NCI-H510A treated with DMSO at 0.1 percent for 48 hours (cell line): Measurements from ENCODE around the gene TPO.

ENCODE experiments used
- DNase-seq: peaks from one replicate; lab custom pipeline; 2025; lab: John Stamatoyannopoulos, UW

Gene TPO

GRCh38 chr2:1450915-1451314, 37.7 kb downstream of the TPO start:
- DNase-seq = no peak

GRCh38 chr2:1451422-1451821, 38.2 kb downstream of the TPO start:
- no peak for DNase-seq

GRCh38 chr2:1453561-1453960, 40.3 kb downstream of the TPO start:
- DNase-seq = no peak

GRCh38 chr2:1454346-1454745, 41.1 kb downstream of the TPO start:
- no peak for DNase-seq

DNA sequence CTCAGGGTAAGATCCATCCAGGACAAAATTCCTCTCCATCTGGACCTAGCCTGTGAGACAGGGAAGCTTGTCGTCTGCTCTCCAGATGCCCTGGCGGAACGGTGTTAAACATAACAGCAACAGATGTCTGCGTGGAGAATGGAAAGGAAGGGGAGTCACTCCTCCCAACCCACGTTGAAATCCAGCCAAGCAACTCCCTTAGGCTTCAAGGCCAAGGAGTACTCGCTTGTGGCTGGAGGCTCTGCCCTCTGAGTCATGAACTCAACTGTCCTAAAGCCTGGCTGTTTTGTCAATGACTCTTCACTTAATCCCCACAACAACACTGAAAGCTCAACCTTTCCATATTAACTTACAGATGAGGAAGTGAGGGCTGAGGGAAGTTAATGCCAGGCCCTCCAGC, 42.2 kb downstream of the TPO start:
- no peak for DNase-seq

DNA sequence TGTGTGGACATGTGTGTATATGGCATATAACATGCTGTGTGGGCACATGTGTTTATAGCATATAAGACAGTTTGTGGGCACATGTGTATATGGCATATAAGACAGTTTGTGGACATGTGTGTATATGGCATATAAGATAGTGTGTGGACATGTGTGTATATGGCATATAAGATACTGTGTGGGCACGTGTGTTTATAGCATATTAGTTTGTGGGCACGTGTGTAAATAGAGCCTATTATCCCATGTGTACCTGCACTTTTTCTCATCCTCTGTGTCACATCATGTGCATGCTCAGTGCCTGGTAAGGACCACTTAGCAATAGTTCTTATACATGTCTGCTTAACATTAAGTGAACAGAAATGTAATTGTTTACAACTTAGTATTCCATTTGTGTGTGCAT, 45.2 kb downstream of the TPO start:
- DNase-seq = no peak

DNA sequence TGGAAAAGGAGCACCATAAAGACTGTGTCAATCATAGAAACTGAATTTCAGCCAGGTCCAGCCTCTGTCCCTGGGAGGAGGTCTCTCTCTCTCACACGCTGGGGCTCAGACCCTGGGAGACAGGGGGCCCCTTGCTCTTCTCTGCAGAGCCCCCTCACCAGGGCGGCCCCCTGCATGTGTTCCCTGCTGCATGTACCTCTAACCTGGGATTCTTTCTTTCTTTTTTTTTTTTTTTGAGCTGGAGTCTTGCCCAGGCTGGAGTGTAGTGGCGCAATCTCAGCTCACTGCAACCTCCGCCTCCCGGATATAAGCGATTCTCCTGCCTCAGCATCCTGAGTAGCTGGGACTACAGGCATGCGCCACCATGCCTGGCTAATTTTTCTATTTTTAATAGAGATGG, 46.5 kb downstream of the TPO start:
- DNase-seq = no peak

- DNase-seq = no peak
Measured at GRCh38 chr2:1460851-1461418, 47.7 kb downstream of the TPO start.

DNA sequence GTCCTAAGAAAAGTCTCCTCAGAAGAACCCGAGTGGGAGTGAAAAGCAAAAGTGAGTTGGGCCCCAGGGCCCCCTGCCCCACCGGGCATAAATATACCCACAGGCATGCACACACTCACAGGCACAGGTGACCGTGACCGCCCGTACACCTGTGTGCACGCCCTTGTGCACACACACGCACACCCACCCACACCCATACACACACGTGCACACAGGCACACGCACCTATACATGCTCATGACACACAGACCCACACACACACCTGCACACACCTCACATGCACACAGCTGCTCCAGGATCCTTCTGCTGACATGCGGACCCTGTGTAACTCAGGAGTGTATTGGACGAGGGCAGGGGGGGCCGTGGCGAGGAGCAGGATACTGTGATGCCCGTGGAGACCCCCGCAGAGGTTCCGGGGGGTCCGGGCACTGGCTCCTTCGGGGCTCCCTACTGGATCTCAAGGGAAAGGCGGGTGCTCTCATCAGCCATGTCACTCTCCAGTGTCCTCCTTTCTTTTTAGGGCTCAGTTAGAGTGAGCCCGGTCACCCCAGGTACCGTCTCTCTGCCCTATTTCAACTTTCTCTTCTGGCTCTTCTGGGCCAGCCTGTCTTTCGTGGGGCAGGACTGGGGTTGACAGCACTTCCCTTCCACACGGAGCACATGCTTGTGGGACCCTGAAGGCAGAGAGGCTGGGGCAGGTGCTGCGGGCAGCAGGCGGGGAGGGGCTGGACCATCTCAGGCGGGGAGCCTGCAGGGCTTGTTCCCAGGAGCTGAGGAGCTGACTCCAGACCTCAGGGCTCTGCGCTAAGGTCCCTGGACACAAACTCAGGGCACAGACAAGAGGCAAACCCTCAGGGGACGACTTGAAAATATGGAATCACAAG, 48.5 kb downstream of the TPO start:
- DNase-seq = no peak

DNA sequence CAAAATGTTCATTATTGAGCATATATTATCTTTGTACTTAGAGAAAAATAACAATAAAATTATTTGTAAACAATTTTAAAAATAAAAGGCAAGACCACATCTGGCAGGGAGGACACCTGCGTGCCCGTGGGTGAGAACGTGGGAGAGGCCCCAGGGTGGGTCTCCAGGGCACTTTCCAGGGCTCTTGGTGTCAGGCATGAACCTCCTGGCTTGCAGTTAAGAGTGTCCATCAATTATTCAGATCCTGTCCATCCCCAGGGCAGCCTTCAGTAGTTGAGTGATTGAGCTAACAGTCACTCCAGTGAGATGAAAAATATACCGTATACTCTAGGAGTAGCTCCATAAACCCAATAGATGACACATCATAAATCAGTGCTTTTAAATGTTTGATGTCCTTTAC, 49.7 kb downstream of the TPO start:
- no peak for DNase-seq

DNA sequence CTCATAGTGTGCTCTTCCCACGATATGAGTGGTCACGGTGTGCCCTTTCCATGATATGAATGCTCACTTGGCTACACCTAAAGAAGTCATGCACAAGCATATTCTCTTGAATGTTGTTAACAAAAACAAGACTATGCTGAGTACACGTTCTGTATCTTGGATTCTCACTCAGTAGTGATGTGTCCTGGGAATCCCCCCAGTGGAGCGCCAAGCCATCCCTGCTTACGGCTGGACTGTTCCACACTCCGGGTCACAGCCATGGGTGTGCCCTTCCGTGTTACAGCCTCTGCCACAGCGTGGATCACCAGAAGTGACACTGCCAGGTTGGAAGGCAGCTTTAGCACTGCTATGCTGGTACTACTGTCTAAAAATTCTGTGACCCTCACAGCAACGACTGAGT, 59.1 kb downstream of the TPO start:
- no peak for DNase-seq

- DNase-seq = no peak
Measured at GRCh38 chr2:1476617-1477195, 63.4 kb downstream of the TPO start.

DNA sequence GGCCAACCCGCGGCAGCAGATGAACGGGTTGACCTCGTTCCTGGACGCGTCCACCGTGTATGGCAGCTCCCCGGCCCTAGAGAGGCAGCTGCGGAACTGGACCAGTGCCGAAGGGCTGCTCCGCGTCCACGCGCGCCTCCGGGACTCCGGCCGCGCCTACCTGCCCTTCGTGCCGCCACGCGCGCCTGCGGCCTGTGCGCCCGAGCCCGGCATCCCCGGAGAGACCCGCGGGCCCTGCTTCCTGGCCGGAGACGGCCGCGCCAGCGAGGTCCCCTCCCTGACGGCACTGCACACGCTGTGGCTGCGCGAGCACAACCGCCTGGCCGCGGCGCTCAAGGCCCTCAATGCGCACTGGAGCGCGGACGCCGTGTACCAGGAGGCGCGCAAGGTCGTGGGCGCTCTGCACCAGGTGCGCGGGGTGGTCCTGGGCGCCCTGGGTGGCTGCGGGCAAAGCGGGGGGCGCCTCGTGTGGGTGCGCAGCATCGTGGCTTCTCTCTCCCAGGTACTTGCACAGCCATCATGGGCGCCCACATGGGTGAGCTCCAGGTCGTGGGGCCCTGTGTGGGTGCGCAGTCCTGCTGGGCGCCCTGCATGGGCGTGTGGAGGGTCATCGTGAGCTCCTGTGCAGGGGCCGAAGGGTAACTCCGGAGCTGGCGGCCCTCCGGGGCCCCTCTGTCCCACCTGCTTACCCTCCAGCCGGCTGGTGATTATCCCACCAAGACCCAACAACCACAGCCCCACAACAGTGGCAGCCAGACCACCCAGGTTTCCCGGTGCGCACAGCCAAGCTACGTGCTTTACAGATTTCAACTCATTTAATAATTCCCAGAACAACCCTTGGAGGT, 64.2 kb downstream of the TPO start:
- no peak for DNase-seq

GRCh38 chr2:1478311-1479305, 65.3 kb downstream of the TPO start:
- DNase-seq = no peak

GRCh38 chr2:1479346-1479745, 66.1 kb downstream of the TPO start:
- no peak for DNase-seq

GRCh38 chr2:1480671-1481076, 67.4 kb downstream of the TPO start:
- DNase-seq = no peak

DNA sequence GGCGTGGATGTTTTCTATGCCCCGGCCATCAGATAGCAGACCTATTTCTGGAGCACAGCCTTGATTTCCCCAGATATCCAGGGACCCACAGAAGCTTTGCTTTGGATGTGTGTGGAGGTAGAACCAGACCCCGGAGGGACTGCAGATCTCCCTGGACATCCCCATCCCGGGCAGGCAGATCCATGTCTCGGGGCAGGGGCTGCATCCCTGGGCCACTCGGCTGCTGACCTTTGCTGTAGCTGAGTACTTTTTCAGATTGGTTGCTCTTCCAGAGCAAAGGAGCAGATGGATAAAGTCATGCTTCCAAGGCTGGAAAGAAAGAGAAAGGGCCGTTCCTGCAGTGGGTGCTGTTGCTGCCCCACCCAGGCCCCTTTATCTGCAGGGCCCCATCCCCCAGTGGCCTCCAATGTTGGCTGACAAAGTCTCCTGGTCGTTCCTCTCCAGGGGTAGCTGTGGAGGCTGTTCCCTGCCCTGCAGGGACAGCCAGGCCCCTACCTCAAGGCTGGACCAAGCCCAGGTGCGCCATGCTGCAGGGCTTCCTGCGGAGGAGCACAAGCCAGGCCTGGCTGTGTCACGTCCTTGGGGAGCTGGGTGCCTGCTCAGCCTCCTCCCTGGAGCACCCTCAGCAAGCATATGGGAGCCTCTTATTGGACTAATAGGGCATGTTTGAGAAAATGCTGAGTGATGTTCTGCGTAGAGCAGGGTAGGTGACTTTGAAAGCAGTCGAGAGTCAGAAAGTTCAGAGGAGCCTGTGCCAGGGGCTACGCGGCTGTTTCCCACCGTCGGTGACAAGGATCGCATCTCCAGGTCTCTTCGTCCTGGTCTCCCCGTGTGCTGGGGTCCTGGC, 68.4 kb downstream of the TPO start:
- DNase-seq = no peak

DNA sequence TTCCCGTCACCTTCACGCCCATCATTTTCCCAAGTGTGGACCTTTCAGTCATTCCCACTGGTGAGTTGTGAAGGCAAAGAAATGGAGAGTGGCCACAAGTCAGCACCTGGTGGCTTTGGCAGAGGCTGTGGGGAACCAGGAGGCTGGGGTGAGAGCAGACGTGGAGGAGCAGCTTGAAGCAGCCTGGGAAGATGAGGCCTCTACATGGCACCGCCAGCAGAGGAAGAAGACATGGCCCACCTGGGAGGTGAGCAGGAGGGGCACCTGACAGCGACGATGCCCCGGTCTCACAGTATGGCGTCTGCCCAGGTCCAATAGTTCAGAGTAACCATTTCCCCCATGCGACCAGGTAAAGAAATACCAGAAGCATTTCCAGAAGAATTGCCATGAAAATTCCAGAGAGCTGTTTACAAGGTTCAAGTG, 69.0 kb downstream of the TPO start:
- DNase-seq = no peak

GRCh38 chr2:1482981-1483380, 69.7 kb downstream of the TPO start:
- no peak for DNase-seq

GRCh38 chr2:1483551-1483950, 70.3 kb downstream of the TPO start:
- no peak for DNase-seq
